GM18868 (cell line): ENCODE measurements around the gene EIF5AL1.
"Not testable (repeated sequence)": the region's sequence is repeated elsewhere in the genome, so short reads cannot be mapped to it uniquely, and the experiment has no call there.

Experiments used
- ATAC-seq: cut with Tn5 transposase; IDR thresholded peaks from one replicate; pipeline ENCODE4 v1.9.1; 2021; ENCODE audit warnings: mild to moderate bottlenecking, moderate library complexity; ENCODE audit not compliant: unreplicated experiment

EIF5AL1 gene

DNA sequence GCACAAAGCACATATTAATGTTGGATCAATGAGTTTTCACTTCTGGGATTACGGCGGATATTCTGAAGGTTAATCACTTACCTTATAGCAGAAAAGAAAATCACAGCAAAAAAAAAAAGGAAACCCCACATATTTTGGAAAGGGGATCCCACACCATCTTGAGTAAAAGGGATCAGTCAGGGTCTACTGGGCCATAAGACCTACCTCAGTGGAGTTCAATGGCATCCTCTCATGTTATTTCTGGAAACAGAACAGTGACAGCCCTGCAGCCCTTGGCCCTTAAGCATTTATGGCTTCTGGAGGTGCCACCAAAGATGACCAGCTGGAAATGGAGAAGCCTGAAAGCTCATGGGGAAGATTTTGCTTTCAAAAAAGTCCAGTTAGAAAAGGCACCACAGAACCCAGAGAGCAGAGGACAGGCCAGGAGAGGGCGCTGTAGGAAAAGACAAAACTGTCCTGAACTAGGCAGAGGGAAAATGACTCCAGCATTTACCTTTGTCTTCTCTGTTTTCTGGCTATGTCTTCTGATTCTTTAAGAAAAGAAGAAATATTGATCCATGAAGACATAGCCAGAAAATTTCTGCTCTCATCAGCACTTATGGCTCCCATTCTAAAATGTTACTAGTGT, 2.9 kb upstream of the EIF5AL1 start:
- ATAC-seq: peak; percentile 58

DNA sequence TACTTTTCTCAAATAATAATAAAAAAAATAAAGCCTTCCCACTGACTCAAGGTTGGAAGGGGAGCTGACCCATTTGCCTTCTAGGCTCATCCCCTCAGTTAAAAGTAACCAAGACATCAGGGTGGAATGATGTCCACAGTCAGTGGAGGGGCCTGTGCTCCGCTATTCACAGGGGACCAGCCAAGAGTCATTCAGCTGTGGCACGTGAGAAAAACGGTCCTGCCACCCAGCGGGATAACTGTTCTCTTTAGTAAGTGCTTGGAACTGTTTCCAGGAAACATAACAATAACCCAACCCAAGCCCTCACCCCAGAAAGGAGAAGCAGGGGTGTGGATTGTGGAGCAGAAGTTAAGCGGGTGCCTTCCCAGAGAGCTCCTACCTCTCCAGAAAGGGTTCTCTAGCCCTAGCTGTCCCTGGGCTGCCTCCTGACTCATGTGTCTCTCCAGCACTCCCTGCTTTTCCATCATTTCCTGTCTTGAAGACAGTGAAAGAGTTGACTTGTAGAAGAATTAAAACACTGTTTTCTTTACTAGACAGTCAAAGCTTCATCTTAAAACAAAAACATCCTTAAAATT, 2.3 kb upstream of the EIF5AL1 start:
- ATAC-seq: not testable (repeated sequence)

DNA sequence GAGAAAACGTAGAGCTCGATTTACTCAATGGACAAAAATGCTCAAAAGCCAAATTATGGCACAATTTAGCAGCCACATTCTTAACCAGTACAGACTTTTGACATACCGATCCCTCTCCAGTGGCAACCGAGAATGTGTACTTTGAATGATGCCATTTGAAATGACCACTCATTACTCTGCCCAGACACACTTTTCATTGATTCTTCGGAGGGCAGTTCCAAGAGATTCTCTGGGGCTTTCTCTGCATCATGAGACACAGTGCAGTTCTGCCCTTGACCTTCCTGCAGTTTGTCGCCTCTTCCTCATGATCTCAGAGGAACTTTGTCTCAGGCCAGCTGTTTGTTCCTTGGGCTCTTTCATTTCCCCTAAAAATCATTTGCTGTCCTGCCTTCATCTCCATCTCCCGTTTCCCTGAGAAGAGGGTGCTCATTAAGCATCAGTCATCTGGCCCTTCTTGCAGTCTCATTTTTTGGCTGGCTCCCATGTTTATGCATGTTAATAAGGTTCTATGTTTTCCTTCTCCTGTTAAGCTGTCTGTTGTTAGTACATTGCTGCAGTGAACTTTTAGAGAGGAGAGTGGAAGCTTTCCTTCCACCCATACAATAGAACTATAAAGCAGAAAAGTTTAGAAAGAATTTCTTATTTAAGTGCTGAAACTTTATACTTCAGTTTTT, 4.3 kb downstream of the EIF5AL1 start:
- ATAC-seq: not testable (repeated sequence)

DNA sequence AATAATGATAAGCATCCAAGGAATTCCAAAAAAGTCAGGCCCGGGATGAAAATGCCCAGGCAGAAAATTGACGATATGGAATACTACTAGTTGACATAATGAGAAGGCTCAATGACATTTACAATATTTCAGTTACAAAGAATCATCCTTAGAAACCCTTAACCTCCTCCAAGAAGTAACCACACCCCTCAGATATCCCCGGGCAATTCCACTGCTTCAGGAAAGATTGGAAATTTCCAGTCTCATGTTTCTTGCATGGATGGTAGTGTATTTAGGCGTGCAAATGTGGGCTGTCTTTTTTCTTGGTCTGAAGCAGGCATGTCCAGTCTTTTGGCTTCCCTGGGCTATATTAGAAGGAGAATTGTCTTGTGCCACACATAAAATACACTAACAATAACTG, 5.2 kb downstream of the EIF5AL1 start:
- not testable (repeated sequence) for ATAC-seq

DNA sequence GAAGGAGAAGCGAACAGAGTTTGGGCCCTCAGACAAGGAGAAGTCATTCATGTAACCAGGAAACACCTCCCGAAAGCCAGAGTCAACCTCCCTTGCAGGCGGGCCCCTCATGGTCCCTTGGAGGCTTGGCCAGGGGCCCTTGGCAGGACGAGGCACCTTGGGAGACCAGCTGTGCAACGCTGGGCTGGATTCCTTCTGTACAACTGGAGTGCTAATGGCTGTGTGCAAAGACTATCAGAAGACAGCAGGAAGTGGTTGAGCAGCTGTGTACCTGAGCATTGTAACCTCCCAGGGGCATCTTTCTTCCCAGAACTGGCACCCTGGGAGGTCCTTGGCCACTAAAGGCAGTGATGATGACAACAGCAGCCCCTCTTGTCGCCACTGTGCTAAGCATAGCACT, 9.4 kb downstream of the EIF5AL1 start:
- not testable (repeated sequence) for ATAC-seq

DNA sequence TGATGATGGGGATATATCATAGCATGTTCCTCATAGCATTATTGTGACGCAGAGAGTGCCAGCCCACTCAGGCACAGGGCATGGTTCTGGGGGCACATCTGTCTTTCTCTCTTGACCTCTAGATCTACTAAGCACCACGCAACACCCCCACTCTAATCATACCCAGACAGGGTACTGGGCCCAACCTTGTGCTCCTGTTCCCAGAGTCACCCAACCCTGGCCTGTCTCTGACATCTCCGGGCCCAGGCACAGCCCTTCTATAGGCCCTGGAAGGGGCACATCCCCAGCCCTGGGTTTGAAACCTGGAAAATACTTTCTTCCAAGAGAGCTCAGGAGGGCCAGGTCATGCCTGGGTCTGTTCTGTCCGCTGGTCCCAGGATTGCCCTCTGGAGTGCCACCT, 10.1 kb downstream of the EIF5AL1 start:
- ATAC-seq: not testable (repeated sequence)

DNA sequence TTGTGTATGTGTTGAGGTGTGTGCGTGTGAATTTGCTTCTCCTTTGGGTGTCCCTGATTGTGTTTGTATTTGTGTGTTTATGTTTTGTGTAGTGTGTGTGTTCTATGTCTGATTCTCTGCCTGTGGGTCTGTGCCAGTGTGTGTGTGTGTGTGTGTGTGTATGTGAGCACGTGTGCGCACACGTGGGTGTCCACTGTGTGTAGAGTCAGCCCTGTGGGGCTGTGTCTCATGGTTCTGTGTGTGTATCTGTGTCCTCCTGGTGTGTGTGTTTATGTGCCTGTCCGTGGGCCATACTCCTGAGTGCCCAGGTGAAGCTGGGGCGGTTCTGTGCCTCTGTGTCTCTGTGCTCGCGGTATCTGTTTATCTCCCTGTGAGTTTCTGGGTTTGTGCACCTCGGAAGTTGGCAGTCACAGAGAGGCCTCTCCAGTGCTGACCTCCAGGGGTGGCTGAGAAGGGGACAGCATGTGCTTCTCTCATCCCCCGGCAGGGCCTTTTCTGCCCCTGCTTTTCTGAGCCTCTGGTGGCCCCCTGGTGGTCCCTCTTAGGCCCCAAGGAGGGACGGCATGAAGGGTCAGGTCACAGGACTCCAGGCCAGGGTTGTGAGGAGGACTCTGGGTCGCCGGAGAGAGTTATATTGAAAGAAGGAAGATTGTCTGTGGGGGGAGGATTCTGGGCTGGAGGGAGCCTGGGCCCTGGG, 11.0 kb downstream of the EIF5AL1 start:
- ATAC-seq: not testable (repeated sequence)

DNA sequence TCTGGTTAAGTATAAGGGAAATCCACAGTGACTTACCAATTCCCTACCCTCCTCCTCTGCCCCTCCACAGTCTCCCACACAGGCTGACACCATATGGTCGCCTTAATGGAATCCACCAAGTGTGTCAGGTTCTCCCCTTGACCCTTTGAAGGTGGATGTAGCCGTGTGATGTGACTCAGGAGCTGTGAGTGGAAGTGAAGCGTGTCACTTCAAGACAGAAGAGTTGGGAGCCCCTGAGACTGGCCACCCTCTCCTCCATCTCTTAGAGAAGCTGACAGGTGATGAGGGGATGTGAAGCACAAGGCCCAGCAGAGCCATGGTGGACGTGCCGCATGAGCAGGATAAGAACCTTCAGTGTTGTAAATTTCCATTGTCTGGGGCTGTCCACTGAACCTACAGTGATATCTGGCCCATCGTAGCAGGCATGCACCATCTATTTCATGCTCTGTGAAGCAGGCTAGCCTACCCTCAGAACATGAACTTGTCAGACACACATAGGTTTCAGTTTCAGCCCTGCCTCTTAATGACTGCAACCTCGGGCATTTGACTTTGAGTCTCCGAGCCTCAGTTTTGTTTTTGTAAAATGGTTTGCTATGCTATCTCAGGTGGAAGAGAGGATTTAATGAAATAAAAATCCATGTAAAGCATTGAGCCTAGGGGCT, 12.8 kb downstream of the EIF5AL1 start:
- ATAC-seq: peak; percentile 97

DNA sequence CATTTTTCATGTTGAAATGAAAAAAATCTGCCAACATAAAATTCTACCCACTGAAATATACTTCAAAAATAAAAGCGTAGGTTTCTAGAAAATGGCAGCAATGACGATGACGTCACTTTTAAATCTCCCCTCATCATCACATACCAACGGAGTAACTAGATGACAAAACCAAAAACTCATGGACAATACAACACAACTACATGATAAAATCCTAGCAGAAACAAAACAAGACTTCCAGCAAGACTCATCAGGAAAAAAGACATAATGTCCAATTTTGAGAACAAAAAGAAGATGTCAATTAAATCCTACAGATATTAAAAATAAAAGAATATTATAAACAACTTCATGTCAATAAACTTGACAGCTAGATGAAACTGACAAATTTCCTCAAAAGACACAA, 15.9 kb downstream of the EIF5AL1 start:
- ATAC-seq: not testable (repeated sequence)

DNA sequence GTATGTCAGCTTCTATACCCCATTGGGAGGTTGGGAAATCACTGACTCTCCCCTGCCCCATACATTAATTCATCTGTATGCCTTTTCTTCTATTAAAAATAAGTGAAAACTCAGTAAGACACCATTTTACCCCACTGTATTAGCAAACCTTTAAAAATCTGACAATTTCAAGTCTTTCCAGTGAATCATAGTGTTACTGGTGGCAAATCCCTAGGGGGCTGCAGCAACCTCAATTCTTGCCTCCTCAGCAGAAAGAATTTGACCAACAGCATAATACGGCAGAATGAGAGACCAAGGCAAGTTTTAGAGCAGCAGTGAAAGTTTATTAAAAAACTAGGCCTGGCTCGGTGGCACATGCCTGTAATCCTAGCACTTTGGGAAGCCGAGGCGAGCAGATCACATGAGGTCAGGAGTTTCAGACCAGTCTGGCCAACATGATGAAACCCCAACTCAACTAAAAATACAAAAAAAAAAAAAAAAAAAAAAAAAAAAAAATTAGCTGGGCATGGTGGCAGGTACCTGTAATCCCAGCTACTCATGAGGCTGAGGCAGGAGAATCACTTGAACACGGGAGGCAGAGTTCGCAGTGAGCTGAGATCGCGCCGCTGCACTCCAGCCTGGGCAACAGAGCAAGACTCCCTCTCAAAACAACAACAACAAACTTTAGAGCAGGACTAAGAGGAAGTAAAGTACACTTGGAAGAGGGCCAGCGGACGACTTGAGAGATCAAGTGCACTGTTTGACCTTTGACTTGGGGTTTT, 21.0 kb downstream of the EIF5AL1 start:
- peak; percentile 45 for ATAC-seq

DNA sequence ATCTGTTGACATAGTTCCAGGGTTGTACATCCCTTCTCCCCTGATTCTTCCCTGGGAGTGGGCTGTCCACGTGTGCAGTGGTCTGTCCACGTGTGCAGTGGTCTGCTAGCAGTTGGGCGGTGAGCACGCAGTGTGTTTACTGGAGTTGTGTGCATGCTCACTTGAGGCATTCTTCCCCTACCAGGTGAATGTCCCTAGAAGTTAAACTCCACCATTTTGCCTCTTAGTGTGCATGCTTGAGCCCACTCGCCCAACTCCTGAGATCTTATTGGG, 21.5 kb downstream of the EIF5AL1 start:
- ATAC-seq: not testable (repeated sequence)

DNA sequence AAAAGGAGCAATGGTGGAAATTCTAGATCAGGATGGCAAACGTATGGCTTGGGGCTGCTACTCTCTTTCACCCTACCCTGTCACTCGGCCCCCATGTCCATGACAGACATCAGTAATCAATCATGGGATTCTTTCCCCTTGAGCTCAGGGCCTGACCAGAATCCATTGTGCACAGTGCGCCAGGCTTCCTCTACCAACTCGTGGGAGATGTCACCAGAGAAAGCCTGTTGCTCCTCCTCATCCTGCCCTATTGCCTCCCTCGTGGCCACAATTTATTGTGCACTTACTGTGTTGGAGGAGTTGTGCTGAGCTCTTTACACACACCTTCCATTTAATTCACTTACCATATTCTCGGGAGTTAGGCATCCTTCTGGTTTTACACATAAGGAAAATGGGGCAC, 26.0 kb downstream of the EIF5AL1 start:
- ATAC-seq: not testable (repeated sequence)

DNA sequence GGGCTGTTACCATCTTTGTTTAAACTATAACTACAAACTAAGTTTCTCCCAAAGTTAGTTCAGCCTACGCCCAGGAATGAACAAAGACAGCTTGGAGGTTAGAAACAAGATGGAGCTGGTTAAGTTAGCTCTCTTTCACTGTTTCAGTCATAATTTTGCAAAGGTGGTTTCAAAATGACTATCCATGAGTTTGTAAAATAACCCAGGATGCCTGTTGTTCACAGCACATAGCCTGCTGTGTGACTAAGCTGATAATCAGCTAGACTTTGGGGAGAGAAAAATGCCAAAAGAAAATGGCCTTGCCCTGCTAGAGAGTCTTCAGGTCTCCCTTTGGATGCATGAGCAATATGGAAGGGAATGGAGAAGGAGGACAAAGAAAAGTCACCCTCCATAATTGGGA, 28.6 kb downstream of the EIF5AL1 start:
- ATAC-seq: peak; percentile 97

DNA sequence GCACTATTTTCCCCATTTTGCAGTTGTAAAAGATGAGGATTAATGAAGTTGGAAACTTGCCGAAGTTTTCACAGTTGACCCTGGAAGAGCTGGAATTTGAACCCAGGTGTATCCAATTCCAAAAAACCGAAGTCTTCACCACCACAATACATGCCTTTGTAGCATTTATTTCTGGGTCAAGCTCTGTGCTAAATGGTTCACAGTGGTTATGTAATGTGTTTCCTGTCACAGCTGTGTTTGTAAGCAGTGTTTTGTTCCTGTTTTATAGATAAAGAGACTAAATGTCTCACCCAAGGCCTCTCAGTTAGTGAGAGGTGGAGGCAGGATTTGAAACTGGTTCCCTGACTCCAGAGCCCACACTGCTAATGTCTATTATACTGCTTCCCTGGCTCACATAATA, 30.3 kb downstream of the EIF5AL1 start:
- no peak for ATAC-seq

DNA sequence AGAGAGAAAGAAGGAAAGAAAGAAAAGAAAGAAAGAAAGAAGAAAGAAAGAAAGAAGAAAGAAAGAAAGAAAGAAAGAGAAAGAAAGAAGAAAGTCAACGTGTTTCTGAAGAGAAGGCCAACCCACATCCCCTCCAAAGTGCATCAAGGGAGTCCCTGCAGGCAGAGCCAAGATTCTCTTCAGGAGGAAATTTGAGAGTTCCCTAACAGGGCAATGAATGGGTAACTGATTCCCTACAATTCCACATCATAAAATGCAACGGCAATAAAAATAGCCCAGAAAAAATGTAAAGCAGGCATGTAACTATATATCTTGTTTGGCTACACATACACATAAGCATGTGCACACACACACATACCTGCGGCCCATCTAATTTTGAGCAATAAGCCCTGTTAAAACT, 32.1 kb downstream of the EIF5AL1 start:
- ATAC-seq: not testable (repeated sequence)

DNA sequence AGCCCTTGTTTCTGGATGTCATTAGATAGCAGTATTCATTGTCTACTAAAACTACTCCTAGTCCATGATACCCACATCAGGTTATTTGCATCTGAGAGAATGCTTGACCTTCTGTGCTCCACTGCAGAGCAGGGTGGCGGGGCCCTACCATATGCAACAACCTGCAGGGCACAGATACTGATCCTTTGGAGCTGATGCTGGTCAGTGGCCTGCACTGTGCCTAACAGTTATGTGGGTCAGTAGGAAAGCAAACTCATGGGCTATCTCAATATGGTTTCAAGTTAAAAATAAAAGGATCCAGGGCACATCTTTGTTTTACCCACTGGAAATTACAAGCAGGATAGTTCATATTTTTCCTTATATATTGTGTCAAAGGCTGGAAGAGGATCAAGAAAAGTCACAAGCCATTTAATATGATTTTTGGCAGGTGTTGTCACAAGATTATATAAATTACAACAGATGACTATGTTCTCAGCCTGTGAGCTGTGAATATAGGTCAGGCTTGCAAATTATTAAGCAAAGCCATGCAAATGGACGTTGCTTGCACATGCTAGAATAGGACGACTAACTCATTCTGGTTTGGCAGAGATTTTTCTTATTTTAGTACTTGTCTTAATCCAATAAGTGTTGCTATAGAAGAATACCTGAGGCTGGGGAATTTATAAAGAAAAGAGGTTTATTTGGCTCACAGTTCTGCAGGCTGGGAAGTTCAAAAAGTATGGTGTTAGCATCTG, 32.8 kb downstream of the EIF5AL1 start:
- not testable (repeated sequence) for ATAC-seq

DNA sequence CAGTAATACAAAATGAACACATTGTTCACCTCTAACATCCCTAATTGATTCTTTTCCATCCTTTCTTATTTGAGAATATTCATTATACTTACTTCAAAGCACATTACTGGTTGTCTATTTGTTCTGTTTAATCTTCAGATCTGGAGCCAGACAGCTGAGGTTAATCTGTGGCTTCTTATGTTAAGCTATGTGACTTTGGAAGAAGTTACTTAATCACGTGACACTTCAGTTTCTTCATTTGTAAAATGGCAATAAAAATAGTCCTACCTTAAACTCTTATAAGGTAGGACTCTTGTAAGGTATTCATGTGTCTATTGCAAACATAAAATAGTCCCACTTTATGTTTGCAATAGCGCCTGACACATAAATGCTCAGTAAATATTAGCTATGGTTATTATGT, 34.8 kb downstream of the EIF5AL1 start:
- not testable (repeated sequence) for ATAC-seq

DNA sequence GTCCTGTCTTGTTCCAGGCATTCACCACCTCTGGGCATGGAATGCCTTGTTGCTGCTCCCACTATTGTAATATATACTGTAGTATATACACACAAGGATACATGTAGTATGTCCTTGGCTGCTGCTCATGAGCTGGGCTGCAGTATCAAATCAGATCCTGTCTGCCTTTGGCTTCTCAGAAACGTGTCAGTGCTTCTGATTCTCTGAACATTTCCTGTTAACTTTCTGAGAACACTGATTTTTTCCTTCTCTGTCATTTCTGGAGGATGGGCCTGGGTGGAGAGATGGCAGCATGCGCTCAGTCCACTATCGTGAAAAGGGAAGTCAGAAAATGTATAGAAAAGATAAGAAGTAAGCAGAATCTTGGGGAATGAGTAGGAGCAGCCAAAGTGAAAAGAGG, 35.6 kb downstream of the EIF5AL1 start:
- no peak for ATAC-seq

DNA sequence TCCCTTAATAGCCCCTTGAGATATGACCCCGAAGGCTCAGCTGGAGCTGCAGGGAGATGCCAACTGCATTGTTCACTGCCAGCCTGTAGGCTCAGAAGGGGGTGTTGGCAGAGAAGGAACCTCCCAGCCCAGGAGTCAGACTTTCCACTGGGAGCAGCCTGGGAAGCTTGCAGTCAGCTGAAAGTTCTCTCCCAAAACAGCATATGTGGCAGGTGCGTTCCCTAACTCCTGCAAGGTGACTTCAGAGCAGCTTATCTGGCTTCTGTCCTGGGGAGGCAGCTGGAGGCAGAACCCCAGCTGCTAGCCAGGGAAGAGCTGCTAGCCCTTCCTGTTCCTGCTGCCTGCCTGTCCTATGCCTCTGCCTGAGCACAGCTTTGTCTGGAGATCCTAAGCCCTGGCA, 39.8 kb downstream of the EIF5AL1 start:
- ATAC-seq: no peak
